Natural killer cell treated with Interleukin-12 subunit alpha and Interleukin-12 subunit beta and Interleukin-15 and Interleukin-18, amount 100 ng/mL, for 72 hours (primary cell): ENCODE data around the gene TSSK6. TPM values are rescaled to one million over a fixed set of nuclear protein-coding genes. Genes with fewer than 3 reads are reported as not detected.
"Not testable (repeated sequence)": the region's sequence is repeated elsewhere in the genome, so short reads cannot be mapped to it uniquely, and the experiment has no call there.

Experiments used
- ATAC-seq, 2 donors: fragments of 150-1000 bp; cut with Tn5 transposase in 1 of 2; sonication (Bioruptor Pico), chemical (Tn5 transposase) in 1 of 2; 2 replicates each; pipeline ENCODE4 v1.10.0; 2021
- DNase-seq: peaks from one replicate; pipeline ENCODE4 v3.0.0; 2022; ENCODE audit warnings: low spot score
- H3K27ac Mint-ChIP-seq, 2 donors: 1 replicate in 1 of 2; 2 replicates in 1 of 2; pipeline ENCODE4 v1.8.0; 2022; ENCODE audit warnings: mixed read lengths in 2 of 2, mild to moderate bottlenecking in 1 of 2, moderate library complexity in 1 of 2
- H3K27me3 Mint-ChIP-seq, 2 donors: 1 replicate in 1 of 2; 2 replicates in 1 of 2; pipeline ENCODE4 v1.8.0; 2022; ENCODE audit warnings: mixed read lengths in 2 of 2
- H3K36me3 Mint-ChIP-seq: one replicate; pipeline ENCODE4 v1.8.0; 2022; ENCODE audit warnings: mixed read lengths
- H3K4me1 Mint-ChIP-seq, 2 donors: 1 replicate in 1 of 2; 2 replicates in 1 of 2; pipeline ENCODE4 v1.8.0; 2022; ENCODE audit warnings: low read depth in 2 of 2, mixed read lengths in 2 of 2, mild to moderate bottlenecking in 1 of 2
- H3K4me3 Mint-ChIP-seq: one replicate; pipeline ENCODE4 v1.8.0; 2022; ENCODE audit warnings: mixed read lengths
- H3K9me3 Mint-ChIP-seq: 2 replicates; pipeline ENCODE4 v1.8.0; 2022; ENCODE audit warnings: mixed read lengths
- total RNA-seq, 2 donors: library from RNA; stranded (reverse); gene quantifications; one replicate each; pipeline ENCODE4 v1.2.3, GENCODE V29; 2022

Gene TSSK6
- total RNA-seq, 2 donors from 2014 or later = 1.9 to 2.6 TPM

GRCh38 chr19:19472106-19472505 is 43.2 kb downstream of the TSSK6 start:
- not testable (repeated sequence) for H3K4me3 Mint-ChIP-seq, H3K27me3 Mint-ChIP-seq, DNase-seq, ATAC-seq
- H3K9me3 Mint-ChIP-seq = peaks cover 11% of the 10 kb centered on the region
- peaks cover 18% of the 10 kb centered on the region for H3K36me3 Mint-ChIP-seq
- peak overlapping the region; percentile 59 to 96 for H3K27ac Mint-ChIP-seq
- H3K4me1 Mint-ChIP-seq = peaks cover 48 to 72% of the 10 kb centered on the region in 2 donors

- H3K4me3 Mint-ChIP-seq = no peak overlapping the region
- ATAC-seq (no peak), DNase-seq (no peak)
- no peaks in the 10 kb centered on the region for H3K27me3 Mint-ChIP-seq
- peaks cover 22% of the 10 kb centered on the region for H3K36me3 Mint-ChIP-seq
- H3K9me3 Mint-ChIP-seq = peaks cover 11% of the 10 kb centered on the region
- peak overlapping the region; percentile 59 to 96 for H3K27ac Mint-ChIP-seq
- peaks cover 44 to 70% of the 10 kb centered on the region in 2 donors for H3K4me1 Mint-ChIP-seq
These were observed 43.7 kb downstream of the TSSK6 start for GRCh38 chr19:19471682-19472081.

- Mint-ChIP-seq H3K9me3 (peaks cover 11% of the 10 kb centered on the region), H3K4me3 (no peak overlapping the region), H3K4me1 (peaks cover 43 to 68% of the 10 kb centered on the region in 2 donors), H3K27me3 (no peaks in the 10 kb centered on the region), H3K36me3 (peaks cover 31% of the 10 kb centered on the region), H3K27ac (peak overlapping the region; percentile 51 to 62)
- ATAC-seq = no peak
- no peak for DNase-seq
These were observed 44.8 kb downstream of the TSSK6 start for GRCh38 chr19:19470579-19470978.

GRCh38 chr19:19468424-19469050 is 46.8 kb downstream of the TSSK6 start:
- Mint-ChIP-seq H3K9me3 (peaks cover 11% of the 10 kb centered on the region), H3K27ac (peak overlapping the region; percentile 44 to 97), H3K4me1 (peaks cover 48 to 67% of the 10 kb centered on the region in 2 donors), H3K36me3 (peaks cover 37% of the 10 kb centered on the region), H3K27me3 (no peaks in the 10 kb centered on the region), H3K4me3 (no peak overlapping the region)
- DNase-seq = no peak
- no peak for ATAC-seq

- Mint-ChIP-seq H3K4me1 (peaks cover 54 to 66% of the 10 kb centered on the region in 2 donors), H3K27ac (peak overlapping the region; percentile 78 to 97), H3K27me3 (no peaks in the 10 kb centered on the region), H3K9me3 (peaks cover 11% of the 10 kb centered on the region), H3K4me3 (peak overlapping the region; percentile 24), H3K36me3 (peaks cover 37% of the 10 kb centered on the region)
- DNase-seq = no peak
- no peak for ATAC-seq
These were observed 49.1 kb downstream of the TSSK6 start for GRCh38 chr19:19466201-19466600.

GRCh38 chr19:19465436-19466070 is 49.8 kb downstream of the TSSK6 start:
- DNase-seq (no peak), ATAC-seq (no peak)
- no peaks in the 10 kb centered on the region for H3K27me3 Mint-ChIP-seq
- peaks cover 37% of the 10 kb centered on the region for H3K36me3 Mint-ChIP-seq
- peaks cover 54 to 70% of the 10 kb centered on the region in 2 donors for H3K4me1 Mint-ChIP-seq
- no peak overlapping the region for H3K4me3 Mint-ChIP-seq
- peaks cover 11% of the 10 kb centered on the region for H3K9me3 Mint-ChIP-seq
- peak overlapping the region; percentile 88 to 97 for H3K27ac Mint-ChIP-seq

GRCh38 chr19:19464339-19465098 is 50.8 kb downstream of the TSSK6 start:
- H3K27ac Mint-ChIP-seq = peak overlapping the region; percentile 88 to 97
- peaks cover 11% of the 10 kb centered on the region for H3K9me3 Mint-ChIP-seq
- no peaks in the 10 kb centered on the region for H3K27me3 Mint-ChIP-seq
- ATAC-seq (no peak), DNase-seq (peak; percentile 12)
- peaks cover 37% of the 10 kb centered on the region for H3K36me3 Mint-ChIP-seq
- H3K4me1 Mint-ChIP-seq = peaks cover 61 to 77% of the 10 kb centered on the region in 2 donors
- peak overlapping the region; percentile 25 for H3K4me3 Mint-ChIP-seq

Other genes starting within 250 kb of the TSSK6 start
- under 1 TPM in 1 of 2 donors, not detected in 1; 0.14 TPM for gene TM6SF2, start 242.2 kb downstream of the TSSK6 start, total RNA-seq
- gene SUGP1, start 195.0 kb downstream of the TSSK6 start, total RNA-seq = 10 to 100 TPM; 61.1 to 69.6 TPM
- gene MAU2, start 194.7 kb downstream of the TSSK6 start, total RNA-seq = 100 to 1,000 TPM in 1 of 2 donors, 10 to 100 TPM in 1; 83.7 to 122 TPM
- gene GATAD2A, start 109.9 kb downstream of the TSSK6 start, total RNA-seq = 100 to 1,000 TPM; 171 to 224 TPM
- gene NDUFA13, start 677 bp upstream of the TSSK6 start, total RNA-seq = 100 to 1,000 TPM; 261 to 310 TPM
- gene YJEFN3, start 13.4 kb upstream of the TSSK6 start, total RNA-seq = 10 to 100 TPM in 1 of 2 donors, 1 to 10 TPM in 1; 10.0 to 14.9 TPM
- under 1 TPM; 0.21 to 0.42 TPM for gene CILP2, start 22.7 kb upstream of the TSSK6 start, total RNA-seq
- 10 to 100 TPM; 26.3 to 80.1 TPM for gene PBX4, start 103.1 kb upstream of the TSSK6 start, total RNA-seq
- gene LPAR2, start 112.7 kb upstream of the TSSK6 start, total RNA-seq = 10 to 100 TPM; 33.7 to 35.0 TPM
- 100 to 1,000 TPM in 1 of 2 donors, 10 to 100 TPM in 1; 87.2 to 112 TPM for gene GMIP, start 128.1 kb upstream of the TSSK6 start, total RNA-seq
- 100 to 1,000 TPM in 1 of 2 donors, 10 to 100 TPM in 1; 61.9 to 122 TPM for gene ATP13A1, start 148.1 kb upstream of the TSSK6 start, total RNA-seq
- gene ZNF101, start 153.3 kb upstream of the TSSK6 start, total RNA-seq = 10 to 100 TPM; 45.3 to 53.1 TPM
- gene ZNF14, start 217.6 kb upstream of the TSSK6 start, total RNA-seq = 1 to 10 TPM; 5.4 to 6.7 TPM